Measurements from ENCODE around the gene PPP6R1. TPM values are rescaled to one million over a fixed set of nuclear protein-coding genes. Genes with fewer than 3 reads are reported as not detected.
A peak's percentile ranks its signal among the peaks of the same experiment; 100 is the strongest.

Gene PPP6R1
- total and polyA plus RNA-seq, 12 donors: 28.9 to 116 (median 74.9) TPM

DNA sequence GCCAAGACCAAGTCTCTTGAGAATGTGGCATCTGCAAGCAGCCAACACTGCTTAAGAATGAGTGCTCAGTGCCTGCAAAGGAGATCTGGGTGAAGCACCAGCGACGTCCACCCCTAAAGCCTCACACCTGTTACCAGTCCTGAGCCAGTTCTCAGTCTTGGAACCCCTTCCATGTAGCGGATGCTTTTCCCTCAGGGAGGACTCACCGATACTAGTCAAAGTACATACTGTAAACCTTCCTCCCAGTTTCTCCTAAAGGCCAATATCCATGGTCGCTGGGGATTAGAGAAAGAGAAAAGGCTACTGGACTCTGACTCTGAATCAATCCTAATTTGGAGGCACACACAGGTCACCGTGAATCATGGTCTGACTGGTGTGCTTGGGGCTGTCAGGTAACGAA, 45.3 kb downstream of the PPP6R1 start:
- Histone ChIP-seq H3K4me3 (no peak overlapping the region), H3K27ac (no peak overlapping the region), H3K27me3 (no peaks in the 10 kb centered on the region), H3K9me3 (replicated peaks in 1 of 3) (peaks cover 0 to 3% (median 0%) of the 10 kb centered on the region in 3 donors), H3K4me1 (replicated peaks in 1 of 2) (peaks cover 8 to 29% of the 10 kb centered on the region in 2 donors), H3K36me3 (replicated peaks in 1 of 2) (no peaks in the 10 kb centered on the region)
- TF ChIP-seq POLR2A (IDR thresholded peaks at IDR 0.05): no peak
- no peak for TF ChIP-seq CTCF (IDR thresholded peaks at IDR 0.05)
- 79 to 87% (median 82%) methylated on average over 7 of the region's 7 CpGs for WGBS, 4 donors
- no peak for DNase-seq
- intact Hi-C loops (cut with DNase I): no loop called here

DNA sequence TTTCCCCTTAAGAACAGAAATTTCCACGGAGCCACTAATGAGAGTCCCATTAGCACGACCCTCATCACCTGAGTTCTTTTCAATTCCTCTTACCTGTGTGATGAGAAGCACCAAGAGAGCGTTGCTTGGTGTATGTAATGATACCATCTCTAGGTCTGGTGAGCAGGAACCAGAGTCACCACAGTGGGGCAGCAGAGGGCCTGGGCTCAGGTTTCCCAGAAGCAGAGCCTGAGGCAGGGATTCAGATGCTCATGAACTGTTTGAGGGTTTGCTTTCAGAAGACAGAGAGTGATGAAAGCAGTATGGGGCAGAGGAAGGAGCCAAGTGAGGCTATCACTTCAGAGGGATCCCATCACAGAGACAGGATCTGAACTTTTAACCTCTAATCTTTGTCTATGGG, 46.4 kb downstream of the PPP6R1 start:
- H3K27ac ChIP-seq: no peak overlapping the region
- H3K4me3 ChIP-seq: no peak overlapping the region
- no peaks in the 10 kb centered on the region for H3K36me3 ChIP-seq (replicated peaks in 1 of 2)
- intact Hi-C loops (cut with DNase I): no loop called here
- no peaks in the 10 kb centered on the region for H3K27me3 ChIP-seq
- peaks cover 0 to 3% (median 0%) of the 10 kb centered on the region in 3 donors for H3K9me3 ChIP-seq (replicated peaks in 1 of 3)
- peak in 2 of 6 experiments; percentile 13 to 16 for TF ChIP-seq CTCF (IDR thresholded peaks at IDR 0.05)
- TF ChIP-seq POLR2A (IDR thresholded peaks at IDR 0.05): no peak
- no peak for DNase-seq
- peaks cover 8 to 26% of the 10 kb centered on the region in 2 donors for H3K4me1 ChIP-seq (replicated peaks in 1 of 2)
- WGBS, 4 donors: 80 to 91% (median 88%) methylated on average over 1 to 3 of the region's 3 CpGs

DNA sequence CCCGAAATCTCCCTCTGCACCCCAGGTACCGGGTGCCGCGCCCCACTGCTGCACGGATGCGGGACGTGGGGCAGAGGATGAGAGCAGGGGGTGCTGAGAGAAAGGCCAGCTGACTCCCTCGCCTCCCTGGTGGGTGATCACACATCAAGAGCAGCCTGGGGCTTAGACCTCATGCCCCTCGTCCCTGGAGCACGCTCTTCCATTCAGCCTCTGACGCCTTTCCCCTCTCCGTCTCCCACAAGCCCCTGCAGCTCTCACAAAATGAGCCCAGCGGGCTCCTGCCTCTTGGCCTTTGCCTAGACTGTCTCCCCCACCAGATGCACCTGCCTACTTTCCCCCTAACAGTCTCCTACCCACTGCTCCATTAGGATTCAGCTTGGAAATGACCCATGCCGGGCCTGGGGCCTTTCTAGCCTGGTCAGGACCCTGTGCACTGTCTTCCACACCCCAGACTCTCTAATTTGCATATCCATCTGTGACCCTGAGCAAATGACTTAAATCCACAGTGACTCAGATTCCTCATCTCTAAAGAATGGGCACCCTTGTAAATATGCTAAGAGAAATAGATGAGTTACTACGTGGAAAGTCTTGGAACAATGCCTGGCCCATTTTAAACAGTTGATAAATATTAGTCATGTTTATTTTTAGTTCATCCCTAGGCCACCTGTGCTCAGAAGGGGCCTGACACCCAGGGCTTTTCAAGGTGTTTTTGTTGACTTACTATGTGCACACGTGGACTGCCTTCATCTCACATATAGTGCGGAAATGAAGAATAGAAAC, 48.9 kb downstream of the PPP6R1 start:
- no peaks in the 10 kb centered on the region for H3K27me3 ChIP-seq

More for the DNA sequence above, 48.9 kb downstream of the PPP6R1 start:
- DNase-seq: peak; percentile 72 to 87 (median 80)
- TF ChIP-seq POLR2A (IDR thresholded peaks at IDR 0.05): peak in 1 of 2 donors; percentile 50
- TF ChIP-seq CTCF (IDR thresholded peaks at IDR 0.05): no peak
- 48 to 63% (median 60%) methylated on average over 9 to 17 of the region's 17 CpGs for WGBS, 4 donors
- Histone ChIP-seq H3K27ac (peak overlapping the region; percentile 81 to 95 (median 91)), H3K36me3 (replicated peaks in 1 of 2) (no peaks in the 10 kb centered on the region), H3K9me3 (replicated peaks in 1 of 3) (peaks cover 0 to 3% (median 0%) of the 10 kb centered on the region in 3 donors), H3K4me3 (no peak overlapping the region), H3K4me1 (replicated peaks in 1 of 2) (peaks cover 8 to 26% of the 10 kb centered on the region in 2 donors)
- intact Hi-C loops (cut with DNase I): no loop called here
